ENCODE results near the gene PHKA2. TPM values are rescaled to one million over a fixed set of nuclear protein-coding genes. Genes with fewer than 3 reads are reported as not detected.
A peak's percentile ranks its signal among the peaks of the same experiment; 100 is the strongest.

Gene PHKA2
- total and polyA plus RNA-seq, 4 donors = 28.9 to 82.3 (median 41.9) TPM

DNA sequence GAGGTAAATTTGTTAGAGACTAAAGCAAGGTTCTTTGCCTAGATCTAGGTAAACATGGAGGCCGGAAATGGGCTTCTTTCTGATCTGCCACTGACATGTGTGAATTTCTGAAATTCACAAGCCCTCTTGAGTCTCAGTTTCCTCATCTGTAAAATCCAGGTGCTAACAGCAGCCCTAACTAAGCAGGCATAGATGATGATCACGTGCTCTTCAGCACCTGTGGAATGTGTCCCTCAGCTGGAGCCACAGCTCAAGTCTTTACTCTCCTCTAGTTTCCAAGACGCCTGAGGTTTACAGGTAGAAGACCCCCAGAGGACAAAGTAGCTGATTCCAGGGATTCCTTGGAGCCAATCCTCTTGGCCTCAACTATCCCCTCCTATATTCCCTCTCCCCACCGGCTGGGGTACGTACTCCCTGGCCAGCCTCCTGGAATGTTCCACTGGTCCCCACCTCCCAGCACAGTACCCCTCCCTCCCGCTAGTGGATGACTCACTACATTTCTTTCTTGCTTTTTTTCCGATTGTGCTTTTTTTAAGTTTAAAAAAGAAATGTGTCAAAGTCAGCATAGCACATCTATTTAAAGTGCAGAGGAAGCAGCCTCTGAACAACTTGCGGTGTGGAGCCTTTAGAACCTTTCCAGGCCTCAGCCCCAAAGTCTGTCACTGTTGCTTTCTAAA is 98.4 kb downstream of the PHKA2 start:
- WGBS = 53% methylated on average over 8 of the region's 8 CpGs
- Histone ChIP-seq H3K4me3 (ENCODE audit: low read depth in 1 of 3, low read length in 3 of 3) (no peak overlapping the region), H3K36me3 (ENCODE audit: control insufficient read depth in 4 of 4, insufficient read depth in 3 of 4, low read depth in 1 of 4, low read length in 3 of 4) (no peaks in the 10 kb centered on the region), H3K27ac (ENCODE audit: low read depth in 1 of 2, low read length in 2 of 2) (peak overlapping the region; percentile 73 to 76), H3K4me1 (ENCODE audit: control insufficient read depth in 4 of 4, insufficient read depth in 4 of 4, low read length in 3 of 4) (peaks cover 6 to 25% (median 16%) of the 10 kb centered on the region in 4 donors), H3K9me3 (ENCODE audit: control insufficient read depth in 4 of 4, low read length in 3 of 4) (peaks cover 0 to 2% (median 0%) of the 10 kb centered on the region in 4 donors), H3K9ac (ENCODE audit: low read depth in 1 of 2, low read length in 2 of 2) (no peak overlapping the region), H3K27me3 (ENCODE audit: control insufficient read depth in 4 of 4, insufficient read depth in 4 of 4, low read length in 3 of 4) (no peaks in the 10 kb centered on the region)
- DNase-seq (ENCODE audit: low spot score) = no peak
- TF ChIP-seq, protein P1, sequence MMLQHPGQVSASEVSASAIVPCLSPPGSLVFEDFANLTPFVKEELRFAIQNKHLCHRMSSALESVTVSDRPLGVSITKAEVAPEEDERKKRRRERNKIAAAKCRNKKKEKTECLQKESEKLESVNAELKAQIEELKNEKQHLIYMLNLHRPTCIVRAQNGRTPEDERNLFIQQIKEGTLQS (IDR thresholded peaks at IDR 0.05) = no peak
- TF ChIP-seq EGR1 (IDR thresholded peaks at IDR 0.05; ENCODE audit: low read depth in 2 of 2) (no peak), JUND (IDR thresholded peaks at IDR 0.05) (peak in 1 of 2 donors; percentile 27)
- TF ChIP-seq, protein P2, sequence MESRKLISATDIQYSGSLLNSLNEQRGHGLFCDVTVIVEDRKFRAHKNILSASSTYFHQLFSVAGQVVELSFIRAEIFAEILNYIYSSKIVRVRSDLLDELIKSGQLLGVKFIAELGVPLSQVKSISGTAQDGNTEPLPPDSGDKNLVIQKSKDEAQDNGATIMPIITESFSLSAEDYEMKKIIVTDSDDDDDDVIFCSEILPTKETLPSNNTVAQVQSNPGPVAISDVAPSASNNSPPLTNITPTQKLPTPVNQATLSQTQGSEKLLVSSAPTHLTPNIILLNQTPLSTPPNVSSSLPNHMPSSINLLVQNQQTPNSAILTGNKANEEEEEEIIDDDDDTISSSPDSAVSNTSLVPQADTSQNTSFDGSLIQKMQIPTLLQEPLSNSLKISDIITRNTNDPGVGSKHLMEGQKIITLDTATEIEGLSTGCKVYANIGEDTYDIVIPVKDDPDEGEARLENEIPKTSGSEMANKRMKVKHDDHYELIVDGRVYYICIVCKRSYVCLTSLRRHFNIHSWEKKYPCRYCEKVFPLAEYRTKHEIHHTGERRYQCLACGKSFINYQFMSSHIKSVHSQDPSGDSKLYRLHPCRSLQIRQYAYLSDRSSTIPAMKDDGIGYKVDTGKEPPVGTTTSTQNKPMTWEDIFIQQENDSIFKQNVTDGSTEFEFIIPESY (IDR thresholded peaks at IDR 0.05) = no peak
- TF ChIP-seq, protein P3, sequence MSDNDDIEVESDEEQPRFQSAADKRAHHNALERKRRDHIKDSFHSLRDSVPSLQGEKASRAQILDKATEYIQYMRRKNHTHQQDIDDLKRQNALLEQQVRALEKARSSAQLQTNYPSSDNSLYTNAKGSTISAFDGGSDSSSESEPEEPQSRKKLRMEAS (IDR thresholded peaks at IDR 0.05) = no peak

DNA sequence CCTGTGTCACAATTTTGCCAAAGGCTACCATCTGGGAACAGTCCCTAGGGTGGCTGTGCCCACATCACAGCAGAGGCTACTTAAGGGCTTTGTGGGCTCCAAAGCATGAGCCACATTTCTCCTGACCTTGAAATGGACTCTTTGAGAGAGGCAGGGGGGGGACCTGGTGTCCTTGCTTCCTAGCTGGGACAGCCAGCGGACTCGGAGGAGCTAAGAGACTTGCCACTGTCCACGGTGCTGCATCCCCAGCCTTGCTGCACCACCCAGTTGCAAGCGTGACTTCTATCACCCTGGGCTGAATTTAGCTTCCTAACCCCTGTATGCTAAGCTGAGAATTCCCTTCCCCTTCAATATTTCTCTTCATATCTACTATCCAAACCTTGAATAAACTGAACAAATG is 99.0 kb downstream of the PHKA2 start:
- TF ChIP-seq HNF4G (IDR thresholded peaks at IDR 0.05) (no peak), EGR1 (IDR thresholded peaks at IDR 0.05; ENCODE audit: low read depth in 2 of 2) (no peak), TAF1 (conservative IDR thresholded peaks at IDR 0.05) (no peak), RXRA (IDR thresholded peaks at IDR 0.05) (no peak), RAD21 (IDR thresholded peaks at IDR 0.05) (no peak), FOXA2 (IDR thresholded peaks at IDR 0.05) (no peak), GABPA (IDR thresholded peaks at IDR 0.05 in 1 of 2, conservative IDR thresholded peaks at IDR 0.05 in 1 of 2) (no peak), NR2F2 (IDR thresholded peaks at IDR 0.05) (no peak), YY1 (IDR thresholded peaks at IDR 0.05) (no peak), HNF4A (conservative IDR thresholded peaks at IDR 0.05) (no peak), SP1 (IDR thresholded peaks at IDR 0.05) (no peak), JUND (IDR thresholded peaks at IDR 0.05) (no peak), FOXA1 (IDR thresholded peaks at IDR 0.05) (no peak)
- TF ChIP-seq, protein P4, sequence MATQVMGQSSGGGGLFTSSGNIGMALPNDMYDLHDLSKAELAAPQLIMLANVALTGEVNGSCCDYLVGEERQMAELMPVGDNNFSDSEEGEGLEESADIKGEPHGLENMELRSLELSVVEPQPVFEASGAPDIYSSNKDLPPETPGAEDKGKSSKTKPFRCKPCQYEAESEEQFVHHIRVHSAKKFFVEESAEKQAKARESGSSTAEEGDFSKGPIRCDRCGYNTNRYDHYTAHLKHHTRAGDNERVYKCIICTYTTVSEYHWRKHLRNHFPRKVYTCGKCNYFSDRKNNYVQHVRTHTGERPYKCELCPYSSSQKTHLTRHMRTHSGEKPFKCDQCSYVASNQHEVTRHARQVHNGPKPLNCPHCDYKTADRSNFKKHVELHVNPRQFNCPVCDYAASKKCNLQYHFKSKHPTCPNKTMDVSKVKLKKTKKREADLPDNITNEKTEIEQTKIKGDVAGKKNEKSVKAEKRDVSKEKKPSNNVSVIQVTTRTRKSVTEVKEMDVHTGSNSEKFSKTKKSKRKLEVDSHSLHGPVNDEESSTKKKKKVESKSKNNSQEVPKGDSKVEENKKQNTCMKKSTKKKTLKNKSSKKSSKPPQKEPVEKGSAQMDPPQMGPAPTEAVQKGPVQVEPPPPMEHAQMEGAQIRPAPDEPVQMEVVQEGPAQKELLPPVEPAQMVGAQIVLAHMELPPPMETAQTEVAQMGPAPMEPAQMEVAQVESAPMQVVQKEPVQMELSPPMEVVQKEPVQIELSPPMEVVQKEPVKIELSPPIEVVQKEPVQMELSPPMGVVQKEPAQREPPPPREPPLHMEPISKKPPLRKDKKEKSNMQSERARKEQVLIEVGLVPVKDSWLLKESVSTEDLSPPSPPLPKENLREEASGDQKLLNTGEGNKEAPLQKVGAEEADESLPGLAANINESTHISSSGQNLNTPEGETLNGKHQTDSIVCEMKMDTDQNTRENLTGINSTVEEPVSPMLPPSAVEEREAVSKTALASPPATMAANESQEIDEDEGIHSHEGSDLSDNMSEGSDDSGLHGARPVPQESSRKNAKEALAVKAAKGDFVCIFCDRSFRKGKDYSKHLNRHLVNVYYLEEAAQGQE (IDR thresholded peaks at IDR 0.05) = no peak
- TF ChIP-seq, protein P1 (IDR thresholded peaks at IDR 0.05) = no peak
- TF ChIP-seq, protein P3 (IDR thresholded peaks at IDR 0.05) = no peak
- TF ChIP-seq, protein P5, sequence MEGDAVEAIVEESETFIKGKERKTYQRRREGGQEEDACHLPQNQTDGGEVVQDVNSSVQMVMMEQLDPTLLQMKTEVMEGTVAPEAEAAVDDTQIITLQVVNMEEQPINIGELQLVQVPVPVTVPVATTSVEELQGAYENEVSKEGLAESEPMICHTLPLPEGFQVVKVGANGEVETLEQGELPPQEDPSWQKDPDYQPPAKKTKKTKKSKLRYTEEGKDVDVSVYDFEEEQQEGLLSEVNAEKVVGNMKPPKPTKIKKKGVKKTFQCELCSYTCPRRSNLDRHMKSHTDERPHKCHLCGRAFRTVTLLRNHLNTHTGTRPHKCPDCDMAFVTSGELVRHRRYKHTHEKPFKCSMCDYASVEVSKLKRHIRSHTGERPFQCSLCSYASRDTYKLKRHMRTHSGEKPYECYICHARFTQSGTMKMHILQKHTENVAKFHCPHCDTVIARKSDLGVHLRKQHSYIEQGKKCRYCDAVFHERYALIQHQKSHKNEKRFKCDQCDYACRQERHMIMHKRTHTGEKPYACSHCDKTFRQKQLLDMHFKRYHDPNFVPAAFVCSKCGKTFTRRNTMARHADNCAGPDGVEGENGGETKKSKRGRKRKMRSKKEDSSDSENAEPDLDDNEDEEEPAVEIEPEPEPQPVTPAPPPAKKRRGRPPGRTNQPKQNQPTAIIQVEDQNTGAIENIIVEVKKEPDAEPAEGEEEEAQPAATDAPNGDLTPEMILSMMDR (IDR thresholded peaks at IDR 0.05; ENCODE audit: low read depth, low read length, missing input control) = no peak
- TF ChIP-seq, protein P2 (IDR thresholded peaks at IDR 0.05) = no peak
- WGBS = 60% methylated on average over 4 of the region's 4 CpGs

More for the DNA sequence above, 99.0 kb downstream of the PHKA2 start:
- no peak overlapping the region for H3K27ac ChIP-seq (ENCODE audit: low read depth in 1 of 2, low read length in 2 of 2)
- no peak overlapping the region for H3K4me3 ChIP-seq (ENCODE audit: low read depth in 1 of 3, low read length in 3 of 3)
- peaks cover 6 to 25% (median 16%) of the 10 kb centered on the region in 4 donors for H3K4me1 ChIP-seq (ENCODE audit: control insufficient read depth in 4 of 4, insufficient read depth in 4 of 4, low read length in 3 of 4)
- H3K36me3 ChIP-seq (ENCODE audit: control insufficient read depth in 4 of 4, insufficient read depth in 3 of 4, low read depth in 1 of 4, low read length in 3 of 4) = no peaks in the 10 kb centered on the region
- DNase-seq (ENCODE audit: low spot score) = no peak
- H3K9ac ChIP-seq (ENCODE audit: low read depth in 1 of 2, low read length in 2 of 2) = no peak overlapping the region
- H3K27me3 ChIP-seq (ENCODE audit: control insufficient read depth in 4 of 4, insufficient read depth in 4 of 4, low read length in 3 of 4) = no peaks in the 10 kb centered on the region
- peaks cover 0 to 2% (median 0%) of the 10 kb centered on the region in 4 donors for H3K9me3 ChIP-seq (ENCODE audit: control insufficient read depth in 4 of 4, low read length in 3 of 4)

All from liver (tissue), 9 donors.